GM23248 (cell line): ENCODE data around the gene WIPF2. TPM values are rescaled to one million over a fixed set of nuclear protein-coding genes. Genes with fewer than 3 reads are reported as not detected.

Experiments used
- DNase-seq: peaks from one replicate; pipeline ENCODE4 v3.0.0-alpha.2; 2015
- H2AFZ ChIP-seq: fragments of 200-600 bp; sonication (generic); 2 replicates; pipeline ENCODE4 v1.6.1; 2016; ENCODE audit warnings: antibody characterized with exemption
- H3F3A ChIP-seq: fragments of 200-600 bp; sonication (generic); 2 replicates; pipeline ENCODE4 v1.6.1; 2016; ENCODE audit warnings: mild to moderate bottlenecking, antibody characterized with exemption, mixed run types; ENCODE audit not compliant: insufficient read depth
- H3K27ac ChIP-seq: fragments of 200-600 bp; sonication (generic); 2 replicates; pipeline ENCODE4 v1.5.1; 2016; ENCODE audit warnings: mild to moderate bottlenecking
- H3K27me3 ChIP-seq: fragments of 200-600 bp; sonication (generic); replicated peaks from 2 replicates; pipeline ENCODE4 v1.6.1; 2016; ENCODE audit warnings: mild to moderate bottlenecking; ENCODE audit not compliant: insufficient read depth
- H3K36me3 ChIP-seq: fragments of 200-600 bp; sonication (generic); 2 replicates; pipeline ENCODE4 v1.6.1; 2016; ENCODE audit warnings: low read depth, mild to moderate bottlenecking
- H3K4me1 ChIP-seq: fragments of 200-600 bp; sonication (generic); 2 replicates; pipeline ENCODE4 v1.6.1; 2016; ENCODE audit warnings: mild to moderate bottlenecking; ENCODE audit not compliant: insufficient read depth
- H3K4me2 ChIP-seq: fragments of 200-600 bp; sonication (generic); one replicate; pipeline ENCODE4 v1.6.1; 2016; ENCODE audit warnings: mild to moderate bottlenecking; ENCODE audit not compliant: unreplicated experiment
- H3K4me3 ChIP-seq: fragments of 200-600 bp; sonication (generic); 2 replicates; pipeline ENCODE4 v1.5.1; 2016; ENCODE audit warnings: mild to moderate bottlenecking
- H3K79me2 ChIP-seq: fragments of 200-600 bp; sonication (generic); 2 replicates; pipeline ENCODE4 v1.6.1; 2016; ENCODE audit warnings: mild to moderate bottlenecking; ENCODE audit not compliant: insufficient read depth
- H3K9ac ChIP-seq: fragments of 200-600 bp; sonication (generic); 2 replicates; pipeline ENCODE4 v1.6.1; 2016; ENCODE audit warnings: mild to moderate bottlenecking
- H3K9me2 ChIP-seq: fragments of 200-600 bp; sonication (generic); 2 replicates; pipeline ENCODE4 v1.6.1; 2016; ENCODE audit warnings: mixed run types, mild to moderate bottlenecking, moderate library complexity; ENCODE audit not compliant: insufficient read depth
- H3K9me3 ChIP-seq: fragments of 200-600 bp; sonication (generic); one replicate; pipeline ENCODE4 v1.6.1; 2017; ENCODE audit warnings: low read depth
- H4K20me1 ChIP-seq: fragments of 200-600 bp; sonication (generic); 2 replicates; pipeline ENCODE4 v1.6.0; 2016; ENCODE audit not compliant: insufficient read depth
- EZH2 ChIP-seq: fragments of 200-600 bp; sonication (generic); IDR thresholded peaks from 2 replicates; pipeline ENCODE4 v1.6.1; 2018; ENCODE audit warnings: antibody characterized with exemption, mild to moderate bottlenecking; ENCODE audit not compliant: insufficient read depth, poor library complexity, severe bottlenecking
- EZH2phosphoT487 ChIP-seq: fragments of 200-600 bp; sonication (generic); IDR thresholded peaks from 2 replicates; pipeline ENCODE4 v1.6.1; 2018; ENCODE audit warnings: antibody characterized with exemption, moderate library complexity, mild to moderate bottlenecking, low read depth; ENCODE audit not compliant: insufficient read depth
- WGBS, 2 experiments: methylation state at CpG; one replicate each; pipeline ENCODE4 v1.1.6; 2015 to 2017; ENCODE audit warnings: low lambda C conversion rate in 2 of 2, low coverage in 1 of 2; ENCODE audit errors: missing lambda C conversion rate in 2 of 2; 5-methylcytosine and 5-hydroxymethylcytosine counted together
- in situ Hi-C: fragments of 300-500 bp; cut with MboI; formaldehyde crosslinking; loops from 2 replicates; pipeline ENCODE4 v1.15.0; 2020
- polyA plus RNA-seq: library from polyadenylated mRNA; unstranded; fragments of >200 nt; fragmentation: Nextera tagmentation; extraction: Ambion mirVana; gene quantifications from 2 replicates; pipeline ENCODE4 v1.2.1, GENCODE V29; 2016
- total RNA-seq: library from RNA; depleted of rRNA; stranded (reverse); fragments of >200 nt; shearing (Covaris generic); gene quantifications from 2 replicates; pipeline ENCODE4 v1.2.3, GENCODE V29; 2014

Gene WIPF2
- total and polyA plus RNA-seq, 2 experiments from 2014 or later = 5.9 to 20.5 TPM

DNA sequence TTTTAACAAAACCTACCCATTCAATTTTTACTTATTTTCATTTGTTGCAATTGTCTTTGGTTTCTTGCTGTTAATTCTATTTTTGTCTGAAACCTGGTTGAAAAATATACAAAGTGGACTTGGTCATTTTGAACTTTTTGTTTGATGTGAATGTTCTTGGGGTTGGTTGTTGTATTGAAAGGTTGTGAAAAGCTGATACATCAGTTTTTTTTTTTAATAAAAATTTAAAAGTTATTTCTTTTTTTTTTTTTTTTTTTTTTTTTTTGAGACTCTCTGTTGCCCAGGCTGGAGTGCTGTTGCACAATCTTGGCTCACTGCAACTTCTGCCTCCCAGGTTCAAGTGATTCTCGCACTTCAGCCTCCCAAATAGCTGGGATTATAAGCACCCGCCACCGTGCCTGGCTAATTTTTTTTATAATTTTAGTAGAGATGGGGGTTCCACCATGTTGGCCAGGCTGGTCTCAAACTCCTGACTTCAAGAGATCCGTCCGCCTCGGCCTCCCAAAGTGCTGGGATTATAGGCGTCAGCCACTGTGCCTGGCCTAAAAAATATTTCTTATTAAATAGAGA, 28.9 kb downstream of the WIPF2 start:
- Histone ChIP-seq H2AFZ (no peak overlapping the region), H3K4me2 (no peak overlapping the region), H3K79me2 (peaks cover 97% of the 10 kb centered on the region), H3K27ac (no peak overlapping the region), H4K20me1 (peaks cover 11% of the 10 kb centered on the region; the same call in 1 of the 2 replicates), H3K9me3 (no peaks in the 10 kb centered on the region), H3K4me1 (peaks cover 29% of the 10 kb centered on the region), H3K36me3 (no peaks in the 10 kb centered on the region), H3K27me3 (no peaks in the 10 kb centered on the region), H3K4me3 (no peak overlapping the region), H3K9me2 (no peaks in the 10 kb centered on the region), H3F3A (peaks cover 29% of the 10 kb centered on the region), H3K9ac (no peak overlapping the region)
- in situ Hi-C loops = no loop called here
- DNase-seq = no peak
- 50 to 63% methylated on average over 7 of the region's 7 CpGs for WGBS, 2 experiments
- no peak for TF ChIP-seq EZH2
- TF ChIP-seq EZH2phosphoT487 = no peak

DNA sequence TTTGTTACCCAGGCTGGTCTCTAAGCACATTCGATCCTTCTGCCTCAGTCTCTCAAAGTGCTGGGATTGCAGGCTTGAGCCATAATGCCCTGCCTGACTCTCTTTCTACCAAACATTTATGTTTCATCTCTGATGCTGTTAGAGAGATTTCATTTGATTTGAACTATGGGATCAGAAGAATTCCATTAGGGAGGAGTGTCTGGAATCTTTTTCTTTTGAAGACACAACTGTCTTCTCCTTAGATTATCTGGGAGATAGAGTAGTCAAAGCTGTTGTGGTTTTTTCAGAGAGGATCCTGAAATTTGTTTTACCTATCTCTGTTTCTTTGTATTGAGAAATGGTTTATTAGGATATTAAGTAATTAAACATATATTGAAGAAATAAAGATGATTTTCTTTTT, 29.4 kb downstream of the WIPF2 start:
- no peak for DNase-seq
- H4K20me1 ChIP-seq = peaks cover 14% of the 10 kb centered on the region; the same call in 1 of the 2 replicates

DNA sequence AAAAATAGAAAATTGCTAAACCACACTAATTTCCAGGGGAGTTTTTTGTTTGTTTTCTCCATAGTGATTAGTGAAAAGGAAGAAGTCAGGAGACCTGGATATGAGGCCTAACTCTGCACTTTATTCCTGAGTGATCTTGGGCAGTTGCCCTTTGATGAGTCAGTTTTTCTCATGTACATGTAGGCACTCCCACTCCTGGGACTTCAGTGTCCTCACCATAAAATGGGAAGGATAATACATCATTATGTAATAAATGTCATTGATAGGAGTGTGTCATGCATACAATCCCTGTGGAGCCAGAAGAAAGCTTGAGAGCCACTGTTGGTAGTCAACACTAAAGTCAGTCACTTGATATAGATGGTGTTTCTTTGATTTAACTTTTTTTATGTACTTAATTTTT, 32.5 kb downstream of the WIPF2 start:
- peak overlapping the region; percentile 81 for H3K27ac ChIP-seq
- H3K4me3 ChIP-seq = no peak overlapping the region
- no peak overlapping the region for H2AFZ ChIP-seq
- peaks cover 11% of the 10 kb centered on the region for H3F3A ChIP-seq
- H3K9ac ChIP-seq = peak overlapping the region; percentile 62
- H3K79me2 ChIP-seq = peaks cover 97% of the 10 kb centered on the region
- H3K36me3 ChIP-seq = peaks cover 3% of the 10 kb centered on the region
- H4K20me1 ChIP-seq = peaks cover 20% of the 10 kb centered on the region; the same call in 1 of the 2 replicates
- peak overlapping the region; percentile 17 for H3K4me2 ChIP-seq
- no peaks in the 10 kb centered on the region for H3K27me3 ChIP-seq
- no peaks in the 10 kb centered on the region for H3K9me3 ChIP-seq
- TF ChIP-seq EZH2phosphoT487 = no peak
- peaks cover 14% of the 10 kb centered on the region for H3K4me1 ChIP-seq
- DNase-seq = peak; percentile 96
- in situ Hi-C loops = no loop called here
- H3K9me2 ChIP-seq = no peaks in the 10 kb centered on the region

More for the DNA sequence above, 29.4 kb downstream of the WIPF2 start:
- no peak overlapping the region for H2AFZ ChIP-seq
- H3K4me3 ChIP-seq = no peak overlapping the region
- peaks cover 24% of the 10 kb centered on the region for H3F3A ChIP-seq
- no peaks in the 10 kb centered on the region for H3K27me3 ChIP-seq
- H3K4me1 ChIP-seq = peaks cover 24% of the 10 kb centered on the region
- no peaks in the 10 kb centered on the region for H3K9me2 ChIP-seq
- no peak overlapping the region for H3K9ac ChIP-seq
- in situ Hi-C loops = no loop called here
- H3K4me2 ChIP-seq = no peak overlapping the region
- H3K36me3 ChIP-seq = no peaks in the 10 kb centered on the region
- H3K9me3 ChIP-seq = no peaks in the 10 kb centered on the region
- no peak for TF ChIP-seq EZH2
- 69 to 76% methylated on average over 1 of the region's 1 CpG for WGBS, 2 experiments
- peaks cover 97% of the 10 kb centered on the region for H3K79me2 ChIP-seq
- H3K27ac ChIP-seq = no peak overlapping the region

DNA sequence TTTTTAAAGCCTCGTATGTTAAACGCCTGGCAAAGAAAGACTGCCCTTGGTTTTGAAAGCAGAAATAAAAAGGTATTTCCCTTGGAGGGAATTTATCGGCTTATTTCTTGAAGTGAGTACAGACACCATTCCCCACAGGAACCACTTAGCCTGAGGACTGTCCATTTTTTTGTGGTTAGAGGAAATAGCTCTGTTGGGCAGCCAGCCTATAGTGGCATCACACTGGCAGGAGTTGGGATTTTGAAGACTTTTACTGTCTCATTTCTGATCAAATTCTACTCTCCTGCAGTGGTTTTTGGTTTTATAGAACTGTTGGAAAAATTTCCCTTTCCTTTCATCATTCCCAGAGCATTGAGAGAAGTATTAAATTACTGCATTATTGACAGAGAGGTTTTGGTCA, 34.5 kb downstream of the WIPF2 start:
- peaks cover 19% of the 10 kb centered on the region for H3K36me3 ChIP-seq
- H3K79me2 ChIP-seq = peaks cover 97% of the 10 kb centered on the region
- H2AFZ ChIP-seq = no peak overlapping the region
- H3F3A ChIP-seq = peaks cover 11% of the 10 kb centered on the region
- WGBS, 2 experiments = 94 to 96% methylated on average over 3 of the region's 3 CpGs
- H3K4me2 ChIP-seq = no peak overlapping the region
- no peak overlapping the region for H3K27ac ChIP-seq
- TF ChIP-seq EZH2 (no peak), EZH2phosphoT487 (no peak)
- H3K4me3 ChIP-seq = no peak overlapping the region
- H4K20me1 ChIP-seq = peaks cover 20% of the 10 kb centered on the region; the same call in 1 of the 2 replicates
- H3K27me3 ChIP-seq = no peaks in the 10 kb centered on the region
- no peak for DNase-seq
- H3K9me3 ChIP-seq = no peaks in the 10 kb centered on the region
- H3K9ac ChIP-seq = no peak overlapping the region
- H3K4me1 ChIP-seq = peaks cover 14% of the 10 kb centered on the region
- in situ Hi-C loops = no loop called here
- no peaks in the 10 kb centered on the region for H3K9me2 ChIP-seq

DNA sequence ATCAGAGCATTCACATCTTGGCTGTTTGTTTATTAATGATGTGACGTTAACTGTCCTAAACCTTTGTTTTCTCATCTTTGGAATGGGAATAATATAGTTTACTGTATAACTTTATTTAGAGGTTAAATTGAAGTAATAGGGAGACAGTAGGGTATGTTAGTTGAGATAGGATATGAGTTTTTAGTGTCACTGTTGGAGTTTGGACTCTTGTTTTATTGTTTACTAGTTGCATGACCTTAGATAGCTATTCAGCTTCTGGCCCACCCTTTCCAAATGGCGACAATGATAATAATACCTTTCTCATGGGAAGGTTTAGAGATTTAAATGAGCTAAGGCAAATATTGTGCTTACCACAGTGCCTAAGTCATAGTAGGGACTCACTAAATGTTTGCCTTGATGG, 40.4 kb downstream of the WIPF2 start:
- H3F3A ChIP-seq = no peaks in the 10 kb centered on the region
- H3K9me3 ChIP-seq = no peaks in the 10 kb centered on the region
- no peak overlapping the region for H2AFZ ChIP-seq
- H3K36me3 ChIP-seq = peaks cover 36% of the 10 kb centered on the region
- H3K9me2 ChIP-seq = no peaks in the 10 kb centered on the region
- WGBS, 2 experiments = 92 to 93% methylated on average over 2 of the region's 2 CpGs
- no peak overlapping the region for H3K4me3 ChIP-seq
- no peak overlapping the region for H3K27ac ChIP-seq
- no peak overlapping the region for H3K9ac ChIP-seq
- TF ChIP-seq EZH2phosphoT487 (no peak), EZH2 (no peak)
- H3K27me3 ChIP-seq = no peaks in the 10 kb centered on the region
- no peaks in the 10 kb centered on the region for H3K4me1 ChIP-seq
- peaks cover 67% of the 10 kb centered on the region for H3K79me2 ChIP-seq
- no peak overlapping the region for H3K4me2 ChIP-seq
- DNase-seq = no peak
- H4K20me1 ChIP-seq = peaks cover 8% of the 10 kb centered on the region; the same call in 1 of the 2 replicates
- in situ Hi-C loops = no loop called here
